Breast epithelium (tissue), 3 donors: ENCODE data around the gene EIPR1.

Experiments used
- CTCF ChIP-seq, 3 donors: fragments of 450-650 bp; IDR thresholded peaks; one replicate each; pipeline ENCODE4 v1.5.1; 2016 to 2017; ENCODE audit warnings: antibody characterized with exemption in 3 of 3, mild to moderate bottlenecking in 3 of 3, moderate library complexity in 3 of 3
- POLR2A ChIP-seq: fragments of 450-650 bp; IDR thresholded peaks from one replicate; pipeline ENCODE4 v1.6.1; 2016; ENCODE audit warnings: antibody characterized with exemption, mild to moderate bottlenecking, moderate library complexity
- POLR2AphosphoS5 ChIP-seq, 3 donors: sonication (generic); formaldehyde crosslinking; IDR thresholded peaks; one replicate each; pipeline ENCODE4 v1.6.1; 2017; ENCODE audit warnings: antibody characterized with exemption in 3 of 3

- no peak for TF ChIP-seq CTCF (IDR thresholded peaks at IDR 0.05)
- TF ChIP-seq POLR2A: no peak
- no peak for TF ChIP-seq POLR2AphosphoS5 (IDR thresholded peaks at IDR 0.05)
Observed at GRCh38 chr2:3241971-3242746, 135.5 kb downstream of the EIPR1 start.
